Gastrocnemius medialis (tissue), 4 donors: ENCODE data around the gene SLC16A10.

Source experiments
- POLR2A ChIP-seq, 2 donors: fragments of 450-650 bp; IDR thresholded peaks; one replicate each; pipeline ENCODE4 v1.6.1; 2017; ENCODE audit warnings: antibody characterized with exemption in 2 of 2, mild to moderate bottlenecking in 2 of 2, moderate library complexity in 2 of 2
- TF ChIP-seq, protein P1 (sequence below), 5 experiments: fragments of 450-650 bp in 3 of 5; fragments of 200-600 bp in 2 of 5; sonication (generic) in 2 of 5; IDR thresholded peaks in 4 of 5; conservative IDR thresholded peaks in 1 of 5; 1 replicate in 4 of 5; 2 replicates in 1 of 5; pipeline ENCODE4 v1.5.1; 2016 to 2019; ENCODE audit warnings: antibody characterized with exemption in 5 of 5, mild to moderate bottlenecking in 3 of 5, moderate library complexity in 3 of 5

DNA sequence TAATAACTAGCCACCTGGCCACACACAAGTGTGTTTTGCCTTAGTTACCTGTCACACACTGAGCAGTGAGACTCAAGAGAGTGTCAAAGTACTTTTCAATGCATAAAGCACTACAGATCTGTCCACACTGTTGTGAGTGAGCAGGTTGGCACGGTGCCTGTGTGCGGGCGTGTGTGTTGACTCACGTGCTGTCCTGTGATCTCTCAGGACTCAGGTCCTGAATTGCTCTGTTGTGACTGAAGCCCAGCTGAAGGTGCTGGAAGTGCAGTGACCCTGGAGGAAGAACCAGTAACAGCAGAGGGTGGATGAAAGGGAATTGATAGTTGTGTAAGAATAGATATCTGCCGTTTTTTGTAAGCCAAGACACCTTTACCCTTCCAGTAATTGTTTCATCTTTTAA lies 18.3 kb downstream of the SLC16A10 start:
- TF ChIP-seq, protein P1, sequence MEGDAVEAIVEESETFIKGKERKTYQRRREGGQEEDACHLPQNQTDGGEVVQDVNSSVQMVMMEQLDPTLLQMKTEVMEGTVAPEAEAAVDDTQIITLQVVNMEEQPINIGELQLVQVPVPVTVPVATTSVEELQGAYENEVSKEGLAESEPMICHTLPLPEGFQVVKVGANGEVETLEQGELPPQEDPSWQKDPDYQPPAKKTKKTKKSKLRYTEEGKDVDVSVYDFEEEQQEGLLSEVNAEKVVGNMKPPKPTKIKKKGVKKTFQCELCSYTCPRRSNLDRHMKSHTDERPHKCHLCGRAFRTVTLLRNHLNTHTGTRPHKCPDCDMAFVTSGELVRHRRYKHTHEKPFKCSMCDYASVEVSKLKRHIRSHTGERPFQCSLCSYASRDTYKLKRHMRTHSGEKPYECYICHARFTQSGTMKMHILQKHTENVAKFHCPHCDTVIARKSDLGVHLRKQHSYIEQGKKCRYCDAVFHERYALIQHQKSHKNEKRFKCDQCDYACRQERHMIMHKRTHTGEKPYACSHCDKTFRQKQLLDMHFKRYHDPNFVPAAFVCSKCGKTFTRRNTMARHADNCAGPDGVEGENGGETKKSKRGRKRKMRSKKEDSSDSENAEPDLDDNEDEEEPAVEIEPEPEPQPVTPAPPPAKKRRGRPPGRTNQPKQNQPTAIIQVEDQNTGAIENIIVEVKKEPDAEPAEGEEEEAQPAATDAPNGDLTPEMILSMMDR (IDR thresholded peaks at IDR 0.05 in 4 of 5, conservative IDR thresholded peaks at IDR 0.05 in 1 of 5) = peak in 2 of 5 experiments; percentile 27 to 38
- peak; percentile 48 to 52 for TF ChIP-seq POLR2A (IDR thresholded peaks at IDR 0.05)
